ENCODE results near the gene ZNF445.
"Not testable (repeated sequence)": the region's sequence is repeated elsewhere in the genome, so short reads cannot be mapped to it uniquely, and the experiment has no call there.

GRCh38 chr3:44503178-44503577 lies 25.7 kb upstream of the ZNF445 start:
- TF ChIP-seq CTCF (IDR thresholded peaks at IDR 0.05; ENCODE audit: extremely low read depth in 1 of 2, insufficient read depth in 1 of 2, low read depth in 1 of 2, low read length in 2 of 2); FOS (IDR thresholded peaks at IDR 0.05; ENCODE audit: borderline replicate concordance, insufficient read depth, low read length); POLR2A (IDR thresholded peaks at IDR 0.05; ENCODE audit: low read depth, low read length); POLR2AphosphoS5 (IDR thresholded peaks at IDR 0.05; ENCODE audit: insufficient read depth, low read depth, low read length); MAX (IDR thresholded peaks at IDR 0.05; ENCODE audit: insufficient read depth, insufficient read length); EZH2 (IDR thresholded peaks at IDR 0.05; ENCODE audit: borderline replicate concordance, low read depth, low read length, severe bottlenecking); MYC (IDR thresholded peaks at IDR 0.05; ENCODE audit: low read depth, low read length); GATA2 (IDR thresholded peaks at IDR 0.05; ENCODE audit: insufficient read depth, insufficient read length, low read depth, low read length); JUN (IDR thresholded peaks at IDR 0.05; ENCODE audit: borderline replicate concordance, insufficient read depth, insufficient read length, low read depth): not testable (repeated sequence)

Measured in endothelial cell of umbilical vein (primary cell).